Hematopoietic multipotent progenitor cell treated with erythropoietin and hydrocortisone succinate and interleukin-3 and kit ligand, for 15 days (in vitro differentiated cells): Measurements from ENCODE around the gene BTBD2.
A peak's percentile ranks its signal among the peaks of the same experiment; 100 is the strongest.
"Not testable (repeated sequence)": the region's sequence is repeated elsewhere in the genome, so short reads cannot be mapped to it uniquely, and the experiment has no call there.

ENCODE experiments used
- DNase-seq: peaks from one replicate; pipeline ENCODE4 v3.0.0-alpha.2; 2015; ENCODE audit warnings: low spot score

The BTBD2 gene

GRCh38 chr19:2014131-2014571 lies 1.4 kb downstream of the BTBD2 start:
- no peak for DNase-seq

GRCh38 chr19:2013683-2013961 lies 1.9 kb downstream of the BTBD2 start:
- no peak for DNase-seq

- DNase-seq = no peak
These were observed 2.4 kb downstream of the BTBD2 start for GRCh38 chr19:2012941-2013682.

- DNase-seq = no peak
These were observed 4.3 kb downstream of the BTBD2 start for GRCh38 chr19:2011169-2011568.

- no peak for DNase-seq
These were observed 5.3 kb downstream of the BTBD2 start for GRCh38 chr19:2010135-2010668.

GRCh38 chr19:2003874-2004273 lies 11.6 kb downstream of the BTBD2 start:
- no peak for DNase-seq

GRCh38 chr19:1999856-2000515 lies 15.5 kb downstream of the BTBD2 start:
- DNase-seq = no peak

- no peak for DNase-seq
These were observed 16.5 kb downstream of the BTBD2 start for GRCh38 chr19:1998712-1999708.

GRCh38 chr19:1997353-1998233 lies 17.9 kb downstream of the BTBD2 start:
- no peak for DNase-seq

- DNase-seq = peak; percentile 54
These were observed 22.7 kb downstream of the BTBD2 start for GRCh38 chr19:1992759-1993260.

- DNase-seq = no peak
These were observed 24.2 kb downstream of the BTBD2 start for GRCh38 chr19:1991018-1991913.

- no peak for DNase-seq
These were observed 25.1 kb downstream of the BTBD2 start for GRCh38 chr19:1990230-1991017.

GRCh38 chr19:1989513-1990229 lies 25.8 kb downstream of the BTBD2 start:
- DNase-seq = no peak

- DNase-seq = not testable (repeated sequence)
These were observed 27.1 kb downstream of the BTBD2 start for GRCh38 chr19:1988464-1988863.

- no peak for DNase-seq
These were observed 28.0 kb downstream of the BTBD2 start for GRCh38 chr19:1987197-1988187.

GRCh38 chr19:1986357-1987162 lies 29.0 kb downstream of the BTBD2 start:
- DNase-seq = no peak
